WI38 (cell line): ENCODE measurements around the gene NOD1.
A peak's percentile ranks its signal among the peaks of the same experiment; 100 is the strongest.
"Not testable (repeated sequence)": the region's sequence is repeated elsewhere in the genome, so short reads cannot be mapped to it uniquely, and the experiment has no call there.

ENCODE experiments used
- H3K4me3 ChIP-seq: 2 replicates; pipeline ENCODE4 v1.5.1; 2011; ENCODE audit warnings: low read depth, mild to moderate bottlenecking, control low read depth, low read length
- CTCF ChIP-seq: IDR thresholded peaks from 2 replicates; pipeline ENCODE4 v1.5.1; 2012; ENCODE audit warnings: low read depth, mild to moderate bottlenecking, control low read depth, low read length

NOD1 gene

GRCh38 chr7:30510124-30511075, 31.8 kb upstream of the NOD1 start:
- peak; percentile 67 for TF ChIP-seq CTCF

GRCh38 chr7:30509171-30509857, 30.7 kb upstream of the NOD1 start:
- H3K4me3 ChIP-seq, result not testable (repeated sequence)

More at GRCh38 chr7:30510124-30511075, 31.8 kb upstream of the NOD1 start:
- no peak overlapping the region for H3K4me3 ChIP-seq

GRCh38 chr7:30507346-30507900, 28.8 kb upstream of the NOD1 start:
- H3K4me3 ChIP-seq, result not testable (repeated sequence)

- TF ChIP-seq CTCF, result no peak
- H3K4me3 ChIP-seq, result peak overlapping the region; percentile 97
These were observed 26.7 kb upstream of the NOD1 start for GRCh38 chr7:30505174-30505697.

GRCh38 chr7:30504301-30505173, 26.0 kb upstream of the NOD1 start, which contains the start of gene GGCT:
Gene GGCT (minus strand): TSS chr7:30504829. CDS start chr7:30504709, 120 bp downstream.
- peak within 1 kb of the TSS; percentile 97 for H3K4me3 ChIP-seq
- no peak for TF ChIP-seq CTCF

- TF ChIP-seq CTCF, result no peak
These were observed 25.0 kb upstream of the NOD1 start for GRCh38 chr7:30503274-30504212.

More at GRCh38 chr7:30503274-30504212, 25.0 kb upstream of the NOD1 start:
- peak overlapping the region; percentile 97 for H3K4me3 ChIP-seq
